Breast epithelium (tissue), 3 donors: ENCODE results near the gene IL27RA.

Source experiments
- CTCF ChIP-seq, 3 donors: fragments of 450-650 bp; IDR thresholded peaks; one replicate each; pipeline ENCODE4 v1.5.1; 2016 to 2017; ENCODE audit warnings: antibody characterized with exemption in 3 of 3, mild to moderate bottlenecking in 3 of 3, moderate library complexity in 3 of 3
- POLR2A ChIP-seq: fragments of 450-650 bp; IDR thresholded peaks from one replicate; pipeline ENCODE4 v1.6.1; 2016; ENCODE audit warnings: antibody characterized with exemption, mild to moderate bottlenecking, moderate library complexity

GRCh38 chr19:14012378-14012915 is 19.1 kb upstream of the IL27RA start:
- TF ChIP-seq CTCF (IDR thresholded peaks at IDR 0.05), result no peak
- no peak for TF ChIP-seq POLR2A
